Esophagus muscularis mucosa (tissue), 4 donors: ENCODE results near the gene XRN2. TPM values are rescaled to one million over a fixed set of nuclear protein-coding genes. Genes with fewer than 3 reads are reported as not detected.

Experiments
- DNase-seq: peaks from one replicate; pipeline ENCODE4 v3.0.0-alpha.2; 2017; ENCODE audit errors: extremely low spot score
- H3K27ac ChIP-seq, 4 donors: fragments of 200-600 bp; sonication (generic); replicated peaks in 1 of 4; 1 replicate in 3 of 4; 2 replicates in 1 of 4; pipeline ENCODE4 v1.5.1; 2016 to 2019; ENCODE audit warnings: mild to moderate bottlenecking in 1 of 4
- H3K27me3 ChIP-seq, 4 donors: fragments of 200-600 bp; sonication (generic); one replicate each; pipeline versions ENCODE4 v1.5.1 to v1.6.0; 2016 to 2019
- H3K36me3 ChIP-seq, 4 donors: fragments of 200-600 bp; sonication (generic); one replicate each; pipeline ENCODE4 v1.5.1; 2016 to 2019
- H3K4me1 ChIP-seq, 4 donors: fragments of 200-600 bp; sonication (generic); one replicate each; pipeline ENCODE4 v1.5.1; 2016 to 2019
- H3K4me3 ChIP-seq, 4 donors: fragments of 200-600 bp; sonication (generic); 1 replicate in 2 of 4; 2 replicates in 2 of 4; pipeline ENCODE4 v1.5.1; 2016 to 2019; ENCODE audit warnings: mild to moderate bottlenecking in 4 of 4, moderate library complexity in 1 of 4
- H3K9me3 ChIP-seq, 4 donors: fragments of 200-600 bp; sonication (generic); 1 replicate in 3 of 4; 2 replicates in 1 of 4; pipeline ENCODE4 v1.5.1; 2016 to 2019
- EP300 ChIP-seq: sonication (generic); formaldehyde crosslinking; IDR thresholded peaks from one replicate; pipeline ENCODE4 v1.6.1; 2017; ENCODE audit warnings: antibody characterized with exemption
- POLR2A ChIP-seq: fragments of 450-650 bp; IDR thresholded peaks from one replicate; pipeline ENCODE4 v1.6.1; 2017; ENCODE audit warnings: antibody characterized with exemption, moderate library complexity, mild to moderate bottlenecking, low read depth
- POLR2AphosphoS5 ChIP-seq, 2 donors: sonication (generic); formaldehyde crosslinking; IDR thresholded peaks; one replicate each; pipeline ENCODE4 v1.6.1; 2017; ENCODE audit warnings: antibody characterized with exemption in 2 of 2
- WGBS: methylation state at CpG from one replicate; pipeline ENCODE4 v1.1.5; 2018; 5-methylcytosine and 5-hydroxymethylcytosine counted together
- intact Hi-C: fragments of 100-400 bp; cut with DNase I; formaldehyde crosslinking; loops from one replicate; pipeline ENCODE4 v1.15.1; 2023
- total RNA-seq, 4 donors: library from RNA; depleted of rRNA; stranded (reverse); fragments of >200 nt; gene quantifications; one replicate each; pipeline versions ENCODE4 v1.1.0 to v1.2.1, GENCODE V29; 2016
- TF ChIP-seq, protein P1 (sequence below), 3 experiments: fragments of 200-600 bp in 2 of 3; fragments of 450-650 bp in 1 of 3; sonication (generic) in 2 of 3; IDR thresholded peaks; one replicate each; pipeline ENCODE4 v1.5.1; 2017 to 2019; ENCODE audit warnings: antibody characterized with exemption in 3 of 3, mild to moderate bottlenecking in 2 of 3, moderate library complexity in 1 of 3

XRN2 gene
- total RNA-seq, 4 donors from 2014 or later = 49.0 to 76.9 (median 56.7) TPM

DNA sequence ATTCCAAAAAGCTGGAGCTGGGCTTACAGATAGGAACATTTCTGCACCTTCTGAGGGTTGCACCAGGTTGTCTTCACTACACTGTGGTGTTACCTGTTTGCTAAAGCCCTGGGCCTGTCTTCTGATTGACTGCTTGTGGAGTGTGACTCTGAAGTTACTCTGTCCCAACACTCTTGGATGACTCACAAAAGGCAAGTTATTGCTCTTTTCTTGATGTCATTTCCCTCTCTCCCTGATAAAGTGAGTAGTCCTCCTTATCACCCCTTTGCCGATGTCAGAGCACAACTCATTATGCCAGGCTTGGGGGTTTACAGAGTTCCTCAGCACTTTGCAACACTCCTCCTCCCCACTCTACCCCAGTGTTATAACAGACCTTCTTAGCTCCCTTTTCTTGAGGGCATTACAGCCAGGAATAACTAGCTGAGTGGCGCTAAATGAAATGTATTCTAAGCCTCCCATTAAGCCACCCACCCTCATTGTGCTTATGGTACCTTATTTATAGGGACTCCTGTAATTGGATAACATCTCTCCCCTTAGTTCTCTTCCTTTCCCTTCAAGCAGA is 130.3 kb downstream of the XRN2 start:
- Histone ChIP-seq H3K4me1 (no peaks in the 10 kb centered on the region), H3K27me3 (peaks cover 0 to 27% (median 0%) of the 10 kb centered on the region in 4 donors), H3K36me3 (no peaks in the 10 kb centered on the region), H3K9me3 (no peaks in the 10 kb centered on the region), H3K27ac (no peak overlapping the region), H3K4me3 (no peak overlapping the region)
- WGBS = 83% methylated on average over 2 of the region's 2 CpGs
- no peak for DNase-seq
- intact Hi-C loops = no loop called here
- TF ChIP-seq POLR2A (no peak), EP300 (no peak), POLR2AphosphoS5 (IDR thresholded peaks at IDR 0.05) (no peak)
- TF ChIP-seq, protein P1, sequence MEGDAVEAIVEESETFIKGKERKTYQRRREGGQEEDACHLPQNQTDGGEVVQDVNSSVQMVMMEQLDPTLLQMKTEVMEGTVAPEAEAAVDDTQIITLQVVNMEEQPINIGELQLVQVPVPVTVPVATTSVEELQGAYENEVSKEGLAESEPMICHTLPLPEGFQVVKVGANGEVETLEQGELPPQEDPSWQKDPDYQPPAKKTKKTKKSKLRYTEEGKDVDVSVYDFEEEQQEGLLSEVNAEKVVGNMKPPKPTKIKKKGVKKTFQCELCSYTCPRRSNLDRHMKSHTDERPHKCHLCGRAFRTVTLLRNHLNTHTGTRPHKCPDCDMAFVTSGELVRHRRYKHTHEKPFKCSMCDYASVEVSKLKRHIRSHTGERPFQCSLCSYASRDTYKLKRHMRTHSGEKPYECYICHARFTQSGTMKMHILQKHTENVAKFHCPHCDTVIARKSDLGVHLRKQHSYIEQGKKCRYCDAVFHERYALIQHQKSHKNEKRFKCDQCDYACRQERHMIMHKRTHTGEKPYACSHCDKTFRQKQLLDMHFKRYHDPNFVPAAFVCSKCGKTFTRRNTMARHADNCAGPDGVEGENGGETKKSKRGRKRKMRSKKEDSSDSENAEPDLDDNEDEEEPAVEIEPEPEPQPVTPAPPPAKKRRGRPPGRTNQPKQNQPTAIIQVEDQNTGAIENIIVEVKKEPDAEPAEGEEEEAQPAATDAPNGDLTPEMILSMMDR (IDR thresholded peaks at IDR 0.05) = no peak

DNA sequence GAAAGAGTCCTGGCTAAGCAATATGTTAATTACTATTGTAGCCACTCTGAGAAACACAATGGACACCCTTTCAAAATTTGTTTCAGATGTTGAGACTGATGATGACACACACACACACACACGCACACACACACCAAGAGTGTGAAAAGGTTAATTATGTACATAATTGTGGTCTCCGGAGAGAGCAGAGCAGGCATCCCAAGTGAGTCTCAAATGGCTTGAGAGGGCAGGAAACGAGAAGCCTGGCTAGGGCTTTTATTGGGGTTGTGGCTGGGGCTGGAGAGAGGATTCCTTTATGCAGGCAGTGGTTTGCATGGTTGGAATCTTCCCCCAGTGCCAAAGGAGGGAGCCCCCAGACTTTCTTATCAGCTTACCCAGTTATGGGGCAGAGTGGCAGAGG is 132.4 kb downstream of the XRN2 start:
- TF ChIP-seq POLR2A (no peak), EP300 (no peak), POLR2AphosphoS5 (IDR thresholded peaks at IDR 0.05) (no peak)
- TF ChIP-seq, protein P1 (IDR thresholded peaks at IDR 0.05) = no peak
- H3K27me3 ChIP-seq = peaks cover 0 to 35% (median 0%) of the 10 kb centered on the region in 4 donors
- intact Hi-C loops = no loop called here
- no peak overlapping the region for H3K4me3 ChIP-seq
- 40% methylated on average over 3 of the region's 3 CpGs for WGBS
- no peaks in the 10 kb centered on the region for H3K36me3 ChIP-seq
- no peak for DNase-seq
- H3K9me3 ChIP-seq = no peaks in the 10 kb centered on the region
- no peak overlapping the region for H3K27ac ChIP-seq
- no peaks in the 10 kb centered on the region for H3K4me1 ChIP-seq

GRCh38 chr20:21436205-21436604 is 133.1 kb downstream of the XRN2 start:
- intact Hi-C loops = no loop called here
- 46% methylated on average over 4 of the region's 4 CpGs for WGBS
- no peak overlapping the region for H3K4me3 ChIP-seq
- no peaks in the 10 kb centered on the region for H3K36me3 ChIP-seq
- H3K27me3 ChIP-seq = peaks cover 0 to 36% (median 0%) of the 10 kb centered on the region in 4 donors
- no peaks in the 10 kb centered on the region for H3K4me1 ChIP-seq
- no peak overlapping the region for H3K27ac ChIP-seq
- no peak for DNase-seq
- H3K9me3 ChIP-seq = no peaks in the 10 kb centered on the region
- no peak for TF ChIP-seq POLR2A
- TF ChIP-seq, protein P1 (IDR thresholded peaks at IDR 0.05) = no peak

- Histone ChIP-seq H3K4me1 (no peaks in the 10 kb centered on the region), H3K9me3 (no peaks in the 10 kb centered on the region), H3K27ac (no peak overlapping the region), H3K36me3 (no peaks in the 10 kb centered on the region), H3K27me3 (peaks cover 0 to 40% (median 0%) of the 10 kb centered on the region in 4 donors), H3K4me3 (no peak overlapping the region)
- TF ChIP-seq POLR2AphosphoS5 (IDR thresholded peaks at IDR 0.05) = no peak
- TF ChIP-seq, protein P1 (IDR thresholded peaks at IDR 0.05) = no peak
- no peak for TF ChIP-seq EP300
- TF ChIP-seq POLR2A = no peak
- intact Hi-C loops = no loop called here
- no peak for DNase-seq
- 93% methylated on average over 1 of the region's 1 CpG for WGBS
These were observed 134.1 kb downstream of the XRN2 start for GRCh38 chr20:21437248-21437647.

GRCh38 chr20:21437816-21438215 is 134.7 kb downstream of the XRN2 start:
- DNase-seq = no peak
- intact Hi-C loops = no loop called here
- peaks cover 0 to 39% (median 0%) of the 10 kb centered on the region in 4 donors for H3K27me3 ChIP-seq
- 91% methylated on average over 2 of the region's 2 CpGs for WGBS
- H3K4me3 ChIP-seq = no peak overlapping the region
- no peaks in the 10 kb centered on the region for H3K4me1 ChIP-seq
- H3K9me3 ChIP-seq = no peaks in the 10 kb centered on the region
- H3K36me3 ChIP-seq = no peaks in the 10 kb centered on the region
- TF ChIP-seq, protein P1 (IDR thresholded peaks at IDR 0.05) = no peak
- TF ChIP-seq EP300 (no peak), POLR2AphosphoS5 (IDR thresholded peaks at IDR 0.05) (no peak), POLR2A (no peak)
- no peak overlapping the region for H3K27ac ChIP-seq
